ENCODE measurements around the gene SHISA9.
"Not testable (repeated sequence)": the region's sequence is repeated elsewhere in the genome, so short reads cannot be mapped to it uniquely, and the experiment has no call there.

SHISA9 gene

GRCh38 chr16:12900156-12900555 is 1.2 kb upstream of the SHISA9 start:
- DNase-seq (ENCODE audit: low read depth): no peak

- no peak for DNase-seq (ENCODE audit: low read depth)
These were observed 697 bp upstream of the SHISA9 start for GRCh38 chr16:12900599-12901203.

DNA sequence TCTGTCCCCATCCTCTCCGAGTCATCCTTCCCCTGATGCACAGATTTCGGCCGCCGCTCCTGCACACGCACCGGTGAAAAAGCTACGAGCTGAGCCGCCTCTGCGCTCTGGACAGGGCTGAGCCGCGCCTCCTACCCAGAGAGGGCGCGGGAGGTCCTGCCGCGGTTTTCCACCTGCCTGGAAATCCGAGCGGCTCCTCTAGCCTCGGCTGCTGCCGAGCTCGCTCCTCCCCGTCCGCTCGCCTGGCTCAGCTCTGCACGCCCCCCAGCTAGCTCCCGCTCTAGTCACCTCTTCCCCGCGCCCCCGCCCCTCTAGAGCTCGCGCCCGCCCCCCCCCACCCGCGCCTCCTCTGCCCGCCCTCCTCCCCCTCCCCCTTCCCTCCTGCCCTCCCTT is 198 bp upstream of the SHISA9 start:
- no peak for DNase-seq (ENCODE audit: low read depth)

GRCh38 chr16:12902511-12903372 is 1.3 kb downstream of the SHISA9 start:
- no peak for DNase-seq (ENCODE audit: low read depth)

GRCh38 chr16:12903407-12904328 is 2.3 kb downstream of the SHISA9 start:
- no peak for DNase-seq (ENCODE audit: low read depth)

- no peak for DNase-seq (ENCODE audit: low read depth)
These were observed 2.9 kb downstream of the SHISA9 start for GRCh38 chr16:12904329-12904671.

DNA sequence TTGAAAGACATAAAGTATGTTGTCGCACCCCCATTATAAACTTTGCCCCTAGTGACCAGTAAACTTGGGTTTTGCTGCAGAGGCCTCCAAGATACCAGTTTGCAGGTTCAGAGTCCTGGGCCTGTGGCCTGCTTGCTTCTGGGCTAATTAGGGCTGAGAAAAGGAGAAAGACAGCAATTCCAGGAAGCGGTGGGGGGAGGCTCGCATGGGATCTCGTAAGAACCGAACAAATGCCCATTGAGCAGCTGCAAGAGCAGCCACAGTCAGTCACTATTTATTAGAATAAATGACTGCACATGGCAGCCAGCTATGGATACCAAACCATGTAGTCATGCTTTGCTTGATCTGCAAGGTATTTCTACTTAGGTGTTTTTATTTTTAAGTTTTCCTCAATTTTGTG is 4.9 kb downstream of the SHISA9 start:
- DNase-seq (ENCODE audit: low read depth): no peak

- DNase-seq (ENCODE audit: low read depth): no peak
These were observed 5.5 kb downstream of the SHISA9 start for GRCh38 chr16:12906765-12907516.

DNA sequence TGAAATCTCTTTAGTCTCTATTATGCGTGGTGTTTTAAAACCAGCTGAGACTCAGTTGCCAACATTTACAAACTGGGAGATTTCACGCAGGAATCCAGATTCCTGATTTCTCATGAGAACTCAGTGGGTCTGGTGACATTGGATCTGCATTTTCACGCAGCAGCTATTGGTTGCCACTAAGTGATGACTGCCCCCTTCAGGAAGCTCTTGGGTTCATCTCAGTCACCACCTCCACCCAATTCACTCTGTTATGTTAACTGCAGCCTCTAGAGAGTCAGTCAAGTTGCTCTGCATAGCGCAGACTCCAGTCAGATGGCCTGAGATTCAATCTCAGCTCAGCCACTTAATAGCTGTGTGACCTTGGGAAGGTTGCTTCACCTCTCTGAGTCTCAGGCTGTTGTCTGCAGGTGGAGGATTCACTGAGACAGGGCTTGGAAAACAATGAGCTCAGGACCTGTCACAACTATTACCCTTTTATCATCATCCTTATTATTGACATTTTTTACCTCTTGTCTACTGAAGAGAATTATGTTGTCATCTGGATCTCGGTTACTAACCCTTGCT is 6.4 kb downstream of the SHISA9 start:
- DNase-seq (ENCODE audit: low read depth): no peak

GRCh38 chr16:12917246-12917645 is 15.8 kb downstream of the SHISA9 start:
- no peak for DNase-seq (ENCODE audit: low read depth)

GRCh38 chr16:12917653-12918052 is 16.3 kb downstream of the SHISA9 start:
- DNase-seq (ENCODE audit: low read depth): no peak

DNA sequence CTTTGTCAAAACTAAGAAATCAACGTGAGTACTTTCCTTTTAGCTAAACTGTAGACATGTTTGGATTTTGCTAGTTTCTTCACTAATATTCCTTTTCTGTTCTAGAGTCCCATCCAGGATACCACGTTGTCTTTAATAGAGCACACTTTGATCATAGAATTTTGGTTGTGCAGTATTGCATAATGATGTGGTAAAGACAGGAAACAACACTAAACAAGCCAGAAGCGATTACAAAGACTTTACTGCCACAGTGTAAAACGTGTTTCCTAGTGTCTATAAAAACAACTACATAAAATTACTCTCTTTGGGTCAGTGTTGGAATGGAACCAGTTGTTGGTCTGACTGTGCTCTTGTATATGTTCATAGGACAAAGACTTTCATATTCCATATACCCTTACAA is 19.3 kb downstream of the SHISA9 start:
- DNase-seq (ENCODE audit: low read depth): no peak

DNA sequence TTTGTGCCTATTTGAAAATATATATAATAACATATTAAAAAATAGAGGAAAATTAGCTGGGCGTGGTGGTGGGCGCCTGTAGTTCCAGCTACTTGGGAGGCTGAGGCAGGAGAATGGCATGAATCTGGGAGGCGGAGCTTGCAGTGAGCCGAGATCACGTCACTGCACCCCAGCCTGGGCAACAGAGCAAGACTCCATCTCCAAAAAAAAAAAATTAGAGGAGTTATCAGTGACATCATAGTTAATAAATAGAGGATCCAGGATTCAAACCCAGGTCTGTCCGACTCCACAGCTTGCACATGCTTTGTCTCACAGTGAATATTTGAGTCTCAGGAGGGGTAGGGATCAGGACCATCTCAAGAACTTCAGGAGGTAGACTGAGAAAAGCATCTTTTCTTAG is 22.2 kb downstream of the SHISA9 start:
- DNase-seq (ENCODE audit: low read depth): not testable (repeated sequence)

GRCh38 chr16:12925026-12925800 is 23.8 kb downstream of the SHISA9 start:
- no peak for DNase-seq (ENCODE audit: low read depth)

GRCh38 chr16:12927591-12927990 is 26.2 kb downstream of the SHISA9 start:
- DNase-seq (ENCODE audit: low read depth): no peak

- DNase-seq (ENCODE audit: low read depth): no peak
These were observed 29.5 kb downstream of the SHISA9 start for GRCh38 chr16:12930881-12931280.

DNA sequence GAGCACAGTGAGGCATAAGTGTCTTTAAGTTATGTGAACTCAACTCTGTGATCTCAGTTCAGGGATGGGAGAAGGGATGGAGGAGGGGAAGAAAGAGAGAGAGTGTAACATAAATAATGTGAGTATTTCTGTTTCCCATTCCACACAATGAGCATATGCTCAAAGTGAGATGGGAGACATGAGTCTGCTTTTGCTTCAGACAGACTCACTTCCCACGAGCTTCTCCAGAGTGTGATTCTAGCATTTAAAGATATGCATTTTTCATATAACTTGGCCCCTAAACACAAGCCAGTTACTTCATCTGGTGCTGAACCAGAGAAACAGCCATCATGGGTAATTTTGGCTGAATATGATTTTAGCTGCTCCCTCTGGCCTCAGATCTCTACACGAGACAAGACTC is 35.0 kb downstream of the SHISA9 start:
- DNase-seq (ENCODE audit: low read depth): no peak

DNA sequence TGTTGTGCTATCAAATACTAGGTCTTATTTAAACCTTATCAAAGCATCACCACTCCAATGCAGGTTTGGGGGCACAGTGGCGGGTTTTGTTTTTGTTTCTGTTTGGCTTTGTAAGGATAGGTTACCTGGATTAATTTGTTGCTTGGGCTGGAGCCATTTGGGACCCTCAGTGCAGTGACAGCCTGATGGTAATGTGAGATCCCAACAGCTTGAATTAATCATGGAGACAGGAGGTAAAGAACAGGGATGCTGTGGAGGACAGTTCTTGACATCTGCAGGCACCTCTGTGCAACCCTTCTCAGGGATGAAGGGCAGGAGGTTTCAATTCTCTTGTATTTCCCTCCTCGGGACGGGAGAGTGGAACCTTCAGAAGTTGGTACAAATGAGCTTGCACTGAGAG is 40.5 kb downstream of the SHISA9 start:
- DNase-seq (ENCODE audit: low read depth): no peak

GRCh38 chr16:12942861-12943260 is 41.5 kb downstream of the SHISA9 start:
- no peak for DNase-seq (ENCODE audit: low read depth)

GRCh38 chr16:12944300-12944699 is 42.9 kb downstream of the SHISA9 start:
- DNase-seq (ENCODE audit: low read depth): no peak

GRCh38 chr16:12951392-12951791 is 50.0 kb downstream of the SHISA9 start:
- no peak for DNase-seq (ENCODE audit: low read depth)

Measured in activated T-helper 9 cell treated with anti-CD3 and anti-CD28 coated beads, Interleukin-2, amount 50 U/mL, for 16 hours (primary cell).